HG03558 (cell line): ENCODE data around the gene FBRS.
A peak's percentile ranks its signal among the peaks of the same experiment; 100 is the strongest.

ENCODE experiments used
- ATAC-seq: cut with Tn5 transposase; IDR thresholded peaks from one replicate; pipeline ENCODE4 v1.9.1; 2021; ENCODE audit warnings: moderate number of reproducible peaks; ENCODE audit not compliant: unreplicated experiment; ENCODE audit errors: extremely low read depth

FBRS gene

DNA sequence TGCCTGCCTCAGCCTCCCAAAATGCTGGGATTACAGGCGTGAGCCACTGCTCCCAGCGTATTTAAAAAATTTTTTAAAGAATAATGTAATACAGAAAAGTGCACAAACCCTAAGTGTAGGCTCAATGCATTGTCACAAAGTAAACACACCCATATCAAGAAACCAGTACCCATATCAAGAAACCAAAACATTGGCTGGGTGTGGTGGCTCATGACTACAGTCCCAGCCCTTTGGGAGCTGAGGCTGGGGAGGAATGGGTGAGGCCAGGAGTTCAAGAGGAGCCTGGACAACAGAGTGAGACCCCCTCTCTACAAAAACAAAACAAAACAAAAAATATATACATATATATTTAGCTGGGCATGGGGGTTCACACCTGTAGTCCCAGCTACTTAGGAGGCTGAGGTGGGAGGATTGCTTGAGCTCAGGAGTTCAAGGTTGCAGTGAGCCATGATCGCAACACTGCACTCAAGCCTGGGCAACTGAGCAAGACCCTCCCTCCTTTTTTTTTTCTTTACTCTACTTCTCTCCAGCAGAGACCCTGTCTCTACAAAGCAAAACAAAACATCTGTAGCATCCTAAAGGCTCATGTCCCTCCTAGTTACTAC lies 16.8 kb upstream of the FBRS start:
- ATAC-seq: no peak

DNA sequence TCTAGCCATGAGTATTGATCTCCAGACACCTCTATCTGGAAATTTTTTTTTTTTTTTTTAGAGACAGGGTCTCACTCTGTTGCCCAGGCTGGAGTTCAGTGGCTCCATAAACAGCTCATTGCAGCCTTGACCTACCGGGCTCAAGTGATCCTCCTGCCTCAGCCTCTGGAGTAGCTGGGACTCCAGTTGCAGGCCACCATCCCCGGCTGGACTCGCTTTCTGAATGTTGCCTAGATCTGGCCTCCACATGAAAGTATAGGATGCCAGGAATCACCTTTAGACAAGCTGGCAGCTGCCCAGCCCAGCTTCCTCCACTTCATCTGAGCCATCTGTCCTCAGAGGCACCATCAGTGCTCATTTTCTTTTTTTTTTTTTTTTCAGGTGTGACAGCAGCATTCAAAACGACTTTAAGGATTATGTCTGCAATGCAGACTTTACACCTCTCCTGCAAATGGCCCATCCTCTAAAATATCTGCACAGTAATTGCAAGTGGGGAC lies 13.8 kb upstream of the FBRS start:
- ATAC-seq: no peak

DNA sequence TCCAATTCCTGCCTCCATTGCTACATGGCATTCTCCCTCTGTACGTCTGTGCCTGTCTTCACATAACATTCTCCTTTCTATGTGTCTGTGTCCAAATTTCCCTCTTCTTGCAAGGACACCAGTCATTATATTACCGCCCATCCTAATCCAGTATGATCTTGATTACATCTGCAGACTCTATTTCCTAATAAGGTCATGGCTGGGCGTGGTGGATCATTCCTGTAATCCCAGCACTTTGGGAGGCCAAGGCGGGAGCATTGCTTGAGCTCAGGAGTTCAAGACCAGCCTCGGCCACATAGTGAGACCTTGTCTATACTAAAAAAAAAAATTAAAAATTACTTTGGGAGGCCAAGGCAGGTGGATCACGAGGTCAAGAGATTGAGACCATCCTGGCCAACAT lies 12.5 kb upstream of the FBRS start:
- no peak for ATAC-seq

DNA sequence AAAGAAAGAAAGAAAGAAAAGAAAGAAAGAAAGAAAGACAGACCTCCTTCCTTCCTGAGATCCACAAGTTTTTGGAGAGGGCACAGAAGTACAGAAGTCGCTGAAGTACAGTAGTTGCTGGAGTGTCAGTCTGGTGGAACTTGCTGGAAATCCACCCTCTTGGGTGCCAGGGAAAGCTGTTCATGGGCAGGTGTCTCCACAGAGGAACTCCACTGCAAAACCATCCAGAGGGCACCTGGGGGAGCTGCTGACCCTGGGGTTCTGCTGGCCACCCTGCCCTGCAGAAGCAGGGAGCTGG lies 11.0 kb upstream of the FBRS start:
- ATAC-seq: no peak

DNA sequence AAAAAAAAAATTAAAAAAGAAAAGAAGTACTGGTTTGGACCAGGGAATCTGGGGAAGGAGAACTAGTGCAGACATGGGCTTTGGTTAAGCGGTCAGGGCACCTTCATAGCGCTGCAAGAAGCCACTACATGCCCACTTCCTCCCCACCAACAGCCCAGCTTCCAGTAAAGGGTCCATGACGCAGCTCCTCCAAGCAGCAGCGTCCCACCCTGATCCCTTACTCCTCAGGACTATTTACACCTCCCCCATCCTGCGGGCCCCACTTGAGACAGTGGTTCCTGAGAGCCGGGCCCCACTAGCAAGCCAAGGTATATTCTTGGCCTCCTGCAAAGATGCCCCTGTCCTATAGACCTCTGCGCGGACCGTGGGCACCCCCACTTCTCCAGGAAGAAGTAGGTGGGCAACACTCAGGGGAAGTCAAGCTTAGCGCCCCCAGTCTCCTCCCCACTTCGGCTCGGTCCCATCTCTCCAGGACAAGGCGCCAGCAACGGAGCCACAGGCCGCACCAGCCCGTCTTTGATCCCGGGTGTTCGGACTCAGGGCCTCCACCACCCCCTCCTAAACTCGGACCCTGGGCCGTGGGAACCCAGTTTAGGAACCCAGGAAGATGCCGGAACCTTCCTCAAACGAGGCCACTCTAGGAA lies 8.4 kb upstream of the FBRS start:
- ATAC-seq: no peak

DNA sequence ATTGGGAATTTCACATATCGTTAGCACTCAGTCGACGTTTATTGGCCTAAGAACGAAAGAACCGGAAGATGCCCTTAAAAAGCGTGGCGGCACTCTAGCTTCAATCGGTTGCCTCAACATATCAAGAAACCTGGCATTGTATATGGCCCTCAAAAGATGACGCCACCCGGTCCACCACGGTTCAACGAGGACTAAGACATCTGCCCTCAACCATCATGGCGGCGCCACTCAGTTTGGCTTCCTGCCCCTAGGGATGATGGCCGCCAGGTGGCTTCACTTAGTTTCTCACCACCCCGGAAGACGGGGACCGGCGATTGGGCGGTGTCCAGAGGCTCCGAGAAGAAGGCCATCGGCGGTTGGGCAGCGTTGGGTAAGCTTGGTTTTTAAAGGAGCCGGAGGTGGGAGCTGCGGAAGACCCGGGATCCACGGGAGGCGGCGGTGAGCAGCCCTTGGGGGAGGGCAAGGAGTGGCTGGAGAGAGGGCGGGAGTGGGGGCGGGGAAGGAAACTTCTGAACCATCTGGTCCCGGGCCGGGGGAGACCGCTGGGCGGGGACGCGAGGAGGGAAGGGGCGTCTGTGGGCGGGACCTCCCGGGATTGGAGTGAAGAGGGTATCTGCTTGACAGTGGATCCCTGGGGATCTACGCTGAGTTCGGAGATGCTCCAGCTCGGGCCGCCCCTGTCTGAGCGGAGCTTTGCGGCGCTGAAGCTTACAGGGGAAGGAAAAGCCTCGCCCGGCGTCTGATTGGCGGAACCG lies 7.7 kb upstream of the FBRS start, which contains the start of gene PRR14:
Gene PRR14 (plus strand): TSS at position 592 of the 755 bp plus-strand sequence. CDS start 686 bp downstream, outside the sequence.
- peak; percentile 53 for ATAC-seq

DNA sequence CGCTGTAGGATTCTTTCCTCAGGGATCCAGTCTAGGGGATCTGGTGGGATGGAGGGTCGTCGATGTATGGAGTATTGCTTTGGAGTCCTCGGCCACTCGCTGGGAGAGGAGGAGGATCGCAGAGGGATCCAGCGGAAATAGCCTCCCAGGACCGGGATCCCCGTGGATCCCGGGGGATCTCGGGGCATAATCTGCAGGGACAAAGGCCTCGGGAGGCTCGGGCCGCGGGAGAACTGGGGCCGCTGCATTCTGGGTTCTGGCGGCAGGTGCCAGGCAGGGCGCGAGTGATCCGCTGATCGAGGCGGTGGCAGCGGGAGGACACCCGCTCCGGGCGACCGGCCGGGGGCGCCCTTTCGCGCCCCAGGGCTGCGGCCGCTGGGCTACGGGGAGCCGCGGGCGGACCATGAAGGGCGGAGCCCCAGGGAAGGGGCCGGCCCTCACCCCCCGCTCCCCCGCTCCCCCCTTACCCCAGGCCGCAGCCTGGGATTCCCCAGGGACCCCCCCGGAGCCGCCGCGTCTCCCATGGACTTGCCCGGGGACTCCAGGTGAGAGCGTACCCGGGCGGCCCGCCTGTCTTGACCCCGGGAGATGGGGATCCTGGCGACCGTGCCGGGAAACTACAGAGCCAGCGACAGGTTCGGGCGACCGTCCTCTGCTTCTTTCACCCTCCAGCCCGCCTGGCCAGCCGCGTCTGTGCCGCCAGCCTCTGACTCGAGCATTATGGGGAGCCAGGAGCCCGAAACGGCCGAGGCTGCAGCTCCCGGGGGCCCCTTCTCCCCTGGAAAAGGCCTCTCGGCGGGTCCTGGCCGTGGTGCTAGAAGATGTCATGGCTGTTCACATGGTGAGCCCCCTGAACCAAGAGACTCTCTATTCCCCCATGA lies 6.9 kb upstream of the FBRS start:
- ATAC-seq: no peak

DNA sequence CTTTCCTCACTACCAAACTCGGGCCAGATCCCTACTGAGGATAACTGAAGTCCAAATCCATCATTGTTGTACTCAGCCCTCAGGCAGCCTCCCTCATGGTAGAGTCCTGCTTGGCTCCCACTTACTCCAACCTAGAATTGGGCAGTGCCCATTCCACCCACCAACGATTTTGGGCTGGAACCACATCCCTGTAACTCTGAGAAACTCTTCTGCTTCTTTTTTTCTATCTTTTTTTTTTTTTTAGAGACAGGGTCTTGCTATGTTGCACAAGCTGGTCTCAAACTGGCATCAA lies 6.3 kb upstream of the FBRS start:
- no peak for ATAC-seq

DNA sequence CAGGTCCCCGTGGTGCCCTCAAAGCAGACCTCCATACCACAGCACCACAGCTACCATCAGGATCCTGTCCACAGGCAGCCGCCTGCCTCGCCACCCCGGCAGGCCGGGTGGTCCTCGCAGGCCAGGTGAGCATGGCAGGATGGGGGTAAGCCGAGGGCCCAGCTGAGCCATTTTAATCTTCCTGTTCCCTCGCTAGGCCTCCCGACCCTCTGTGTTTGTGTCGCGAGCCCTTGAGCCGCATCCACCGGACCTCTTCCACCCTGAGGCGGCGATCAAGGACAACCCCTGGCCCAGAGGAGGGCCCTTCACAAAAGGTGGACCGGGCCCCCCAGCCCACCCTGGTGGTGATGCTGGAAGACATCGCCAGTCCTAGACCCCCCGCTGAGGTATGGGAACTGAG lies 5.5 kb upstream of the FBRS start:
- no peak for ATAC-seq

DNA sequence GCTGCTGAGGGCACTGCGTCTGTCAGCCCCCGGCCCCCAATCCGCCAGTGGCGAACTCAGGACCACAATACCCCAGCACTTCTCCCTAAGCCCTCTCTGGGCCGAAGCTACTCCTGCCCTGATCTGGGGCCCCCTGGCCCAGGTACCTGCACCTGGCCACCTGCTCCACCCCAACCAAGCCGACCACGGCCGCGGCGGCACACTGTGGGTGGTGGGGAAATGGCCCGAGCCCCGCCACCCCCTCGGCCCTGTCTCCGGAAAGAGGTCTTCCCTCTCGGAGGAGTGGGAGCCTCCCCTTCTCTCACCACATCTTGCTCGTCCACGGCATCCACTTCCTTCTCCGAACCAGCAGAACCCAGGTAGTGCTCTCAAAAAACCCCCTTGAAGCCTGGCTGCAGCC lies 3.4 kb upstream of the FBRS start:
- no peak for ATAC-seq

DNA sequence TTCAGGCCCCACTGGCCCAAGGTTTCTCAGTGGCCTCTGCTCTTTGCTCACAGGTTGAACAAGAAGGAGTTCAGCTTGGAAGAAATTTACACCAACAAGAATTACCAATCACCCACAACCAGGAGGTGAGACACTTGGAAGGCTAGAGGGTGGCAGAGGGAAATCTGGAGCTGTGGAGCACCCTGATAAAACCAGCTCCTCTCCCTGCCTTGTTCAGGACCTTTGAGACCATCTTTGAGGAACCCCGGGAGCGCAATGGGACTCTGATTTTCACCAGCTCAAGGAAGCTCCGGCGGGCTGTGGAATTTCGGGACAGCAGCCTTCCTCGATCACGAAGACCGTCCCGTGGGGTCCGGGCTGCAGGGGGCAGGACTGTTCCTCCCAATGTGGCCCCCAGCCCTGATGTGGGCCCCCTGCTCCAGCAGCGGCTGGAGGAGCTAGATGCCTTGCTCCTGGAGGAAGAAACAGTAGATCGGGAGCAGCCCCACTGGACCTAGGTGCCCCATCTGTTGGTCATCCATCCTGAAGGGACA lies 2.4 kb upstream of the FBRS start:
- ATAC-seq: no peak

DNA sequence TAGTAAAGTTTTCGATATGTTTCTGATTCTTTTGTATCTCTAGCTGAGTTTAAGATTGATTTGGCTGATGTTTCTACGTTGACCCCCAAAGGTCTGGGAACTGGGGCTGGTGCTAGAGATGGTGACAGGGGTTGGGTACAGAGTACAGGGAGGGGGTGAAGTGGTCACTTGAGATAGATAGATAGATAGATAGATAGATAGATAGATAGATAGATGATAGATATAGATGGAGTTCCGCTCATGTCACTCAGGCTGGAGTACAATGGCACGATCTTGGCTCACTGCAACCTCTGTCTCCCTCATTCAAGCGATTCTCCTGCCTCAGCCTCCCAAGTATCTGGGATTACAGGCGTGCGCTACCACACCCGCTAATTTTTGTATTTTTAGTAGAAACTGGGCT lies 1.8 kb upstream of the FBRS start:
- no peak for ATAC-seq

DNA sequence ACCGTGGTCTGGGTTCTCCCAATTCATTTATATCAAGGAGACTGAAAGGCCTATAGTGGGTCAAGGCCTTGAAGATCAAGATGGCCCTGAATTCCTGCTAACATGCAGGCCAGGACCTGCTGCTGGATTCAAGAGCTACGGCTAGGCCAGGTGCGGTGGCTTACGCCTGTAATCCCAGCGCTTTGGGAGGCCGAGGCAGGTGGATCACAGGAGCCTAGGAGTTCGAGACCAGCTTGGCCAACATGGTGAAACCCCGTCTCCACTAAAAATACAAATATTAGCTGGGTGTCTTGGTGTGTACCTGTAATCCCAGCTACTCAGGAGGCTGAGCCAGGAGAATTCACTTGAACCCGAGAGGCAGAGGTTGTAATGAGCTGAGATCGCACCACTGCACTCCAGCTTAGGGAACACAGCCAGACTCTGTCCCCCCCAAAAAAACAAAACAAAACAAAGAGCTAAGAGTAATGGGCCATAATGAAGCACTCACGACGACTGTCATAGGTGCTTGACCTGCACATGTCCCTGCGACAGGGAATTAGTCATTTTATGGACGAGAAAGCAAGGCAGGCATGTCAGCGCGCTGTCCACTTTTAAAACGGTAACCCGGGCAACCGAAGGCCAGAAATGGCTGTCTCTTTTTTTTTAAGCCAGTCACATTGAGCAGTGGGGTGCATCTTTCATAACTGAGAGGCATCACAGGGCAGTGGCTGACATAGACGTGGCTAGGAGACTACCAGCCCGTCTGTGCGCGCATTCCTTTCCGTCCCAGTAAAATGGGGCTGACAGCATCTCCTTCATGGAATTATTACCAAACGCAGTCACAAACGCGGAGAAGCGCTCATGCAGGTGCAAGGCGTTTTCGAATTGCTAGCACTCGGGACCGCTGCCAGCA lies 1.0 kb upstream of the FBRS start:
- no peak for ATAC-seq

DNA sequence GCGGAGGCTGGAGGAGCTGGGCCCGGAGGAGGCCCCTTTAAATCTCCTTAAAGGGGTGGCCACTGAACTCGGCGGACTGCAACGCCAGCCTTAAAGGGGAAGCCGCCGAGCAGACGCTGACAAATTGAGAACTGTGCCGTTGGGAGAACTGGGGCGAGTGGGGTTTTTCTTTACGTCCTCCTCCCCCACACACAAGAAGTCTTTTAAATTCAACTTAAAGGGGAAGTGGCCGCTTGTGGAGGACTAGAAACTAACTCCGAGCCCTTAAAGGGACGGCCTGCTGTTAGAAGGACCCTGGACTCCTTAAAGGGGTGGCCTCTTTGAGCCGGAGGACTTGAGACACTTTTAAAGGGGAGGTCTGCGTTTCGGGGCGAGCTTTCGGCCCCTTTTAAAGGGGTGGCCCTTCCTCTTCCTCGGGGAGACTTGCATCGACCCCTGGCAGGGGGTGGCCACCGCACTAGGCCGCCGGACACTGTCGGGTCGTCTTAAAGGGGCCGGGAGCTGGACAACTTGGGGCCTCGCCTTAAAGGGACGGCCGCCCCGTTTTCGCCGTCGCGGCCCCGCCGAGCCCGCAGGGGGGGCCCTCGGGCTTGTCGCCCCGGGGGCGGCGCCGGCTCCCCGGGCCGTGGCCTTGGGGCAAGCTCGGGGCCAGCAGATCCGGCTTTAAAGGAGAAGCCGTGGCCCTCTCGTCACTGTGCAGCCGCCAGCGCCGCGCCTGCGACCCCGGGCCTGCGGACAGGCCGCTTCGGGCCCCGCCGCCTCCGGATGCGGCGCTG lies 688 bp downstream of the FBRS start:
- ATAC-seq: peak; percentile 11

DNA sequence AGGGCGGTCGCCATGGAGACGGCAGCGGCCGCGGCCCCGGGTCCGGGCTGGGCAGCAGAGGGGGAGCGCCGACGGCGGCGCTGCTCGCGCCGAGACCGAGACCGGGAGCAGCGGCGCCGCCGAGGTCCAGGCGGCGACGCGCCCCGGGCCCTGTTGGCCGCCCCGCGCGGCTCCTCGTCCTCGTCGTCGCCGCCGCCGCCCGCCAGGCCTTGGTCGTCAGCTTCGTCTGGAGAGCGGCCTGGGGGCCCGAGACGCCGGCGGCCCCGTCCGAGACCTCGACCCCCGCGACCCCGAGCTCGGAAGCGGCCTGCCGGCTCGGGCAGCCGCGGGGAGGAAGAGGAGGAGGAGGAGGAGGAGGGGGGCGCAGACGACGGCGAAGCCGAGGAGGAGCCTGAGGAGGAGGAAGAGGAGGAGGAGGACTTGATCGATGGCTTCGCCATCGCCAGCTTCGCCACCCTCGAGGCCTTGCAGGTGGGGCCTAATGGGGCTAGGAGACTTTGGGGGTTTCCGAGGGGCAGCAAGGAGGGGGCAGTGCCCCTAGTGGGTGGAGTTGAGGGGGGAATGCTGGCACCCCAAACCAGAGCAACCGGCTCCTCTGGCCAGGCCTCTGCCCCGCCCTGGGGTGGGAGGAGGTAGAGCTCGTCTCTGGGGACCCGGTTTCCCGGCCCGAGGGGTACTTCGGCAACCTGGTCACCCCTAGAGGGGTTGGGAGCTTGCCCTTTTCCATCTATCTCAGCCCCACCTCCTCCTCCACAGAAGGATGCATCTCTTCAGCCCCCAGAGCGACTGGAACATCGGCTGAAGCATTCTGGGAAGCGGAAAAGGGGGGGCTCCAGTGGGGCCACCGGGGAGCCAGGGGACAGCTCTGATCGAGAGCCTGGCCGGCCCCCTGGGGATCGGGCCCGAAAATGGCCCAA lies 1.5 kb downstream of the FBRS start:
- ATAC-seq: no peak

DNA sequence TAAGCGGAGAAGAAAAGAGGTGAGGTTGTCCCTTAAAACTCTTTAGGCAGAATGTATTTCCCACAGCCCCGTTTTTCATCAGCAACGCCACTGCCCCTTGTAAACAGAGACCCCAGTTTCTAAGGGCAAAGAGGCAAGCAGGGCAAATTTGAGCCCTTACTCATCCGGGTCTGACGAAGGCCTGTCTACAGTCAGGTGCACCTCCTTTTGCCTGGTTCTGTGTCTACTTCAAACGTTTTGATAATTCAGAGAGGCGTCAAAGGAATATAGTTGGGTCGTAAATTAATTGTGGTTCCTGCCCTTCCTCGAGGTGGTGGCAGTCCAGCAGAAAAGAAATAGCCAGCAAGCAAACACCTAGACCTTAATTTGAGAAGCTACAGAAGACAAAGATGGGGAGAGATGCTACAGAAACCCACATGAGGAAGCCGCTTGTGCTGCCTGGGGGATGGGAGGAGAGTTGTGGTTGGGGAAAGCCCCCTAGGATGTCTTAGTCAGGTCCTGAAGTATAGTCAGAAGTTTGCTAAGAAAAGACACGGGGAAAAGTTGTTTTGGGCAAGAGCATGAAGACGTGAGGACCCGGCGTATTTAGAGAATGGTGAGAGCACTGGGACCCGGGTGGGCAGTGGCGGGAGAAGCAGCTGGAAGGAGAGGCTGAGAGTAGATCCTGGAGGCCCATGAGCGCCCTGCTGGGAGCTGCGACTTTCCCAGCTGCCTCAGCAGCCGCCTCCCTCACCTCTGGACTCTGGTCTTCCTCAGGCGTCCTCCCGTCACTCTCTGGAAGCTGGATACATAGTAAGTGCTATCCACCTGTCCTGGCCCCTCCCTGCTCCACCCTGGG lies 2.4 kb downstream of the FBRS start:
- no peak for ATAC-seq

DNA sequence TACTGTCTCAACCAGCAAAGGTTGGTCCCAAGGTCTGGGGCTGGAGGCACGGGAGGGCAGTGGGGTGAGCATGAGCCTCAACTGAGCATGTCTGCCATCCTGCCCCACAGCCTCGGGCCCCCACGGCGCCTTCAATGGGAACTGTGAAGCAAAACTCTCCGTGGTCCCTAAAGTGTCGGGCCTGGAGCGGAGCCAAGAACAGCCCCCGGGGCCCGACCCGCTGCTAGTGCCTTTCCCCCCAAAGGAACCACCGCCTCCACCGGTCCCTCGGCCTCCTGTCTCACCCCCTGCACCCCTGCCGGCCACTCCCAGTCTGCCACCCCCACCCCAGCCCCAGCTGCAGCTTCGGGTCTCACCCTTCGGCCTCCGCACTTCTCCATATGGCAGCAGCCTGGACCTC lies 4.2 kb downstream of the FBRS start:
- ATAC-seq: no peak
